CD4-positive, alpha-beta T cell treated with Interleukin-17A for 1 hour (primary cell): Measurements from ENCODE around the gene SULT1C2.
"Not testable (repeated sequence)": the region's sequence is repeated elsewhere in the genome, so short reads cannot be mapped to it uniquely, and the experiment has no call there.

ENCODE experiments used
- DNase-seq: peaks from one replicate; pipeline ENCODE4 v3.0.0-alpha.2; 2020

Gene SULT1C2

GRCh38 chr2:108355906-108356734, 67.4 kb downstream of the SULT1C2 start:
- DNase-seq, result no peak

GRCh38 chr2:108359336-108359735, 70.6 kb downstream of the SULT1C2 start:
- not testable (repeated sequence) for DNase-seq
